Omental fat pad (tissue), 4 donors: ENCODE measurements around the gene RTN4RL1. TPM values are rescaled to one million over a fixed set of nuclear protein-coding genes. Genes with fewer than 3 reads are reported as not detected.

Experiments
- ATAC-seq: fragments of 150-250 bp; one replicate; pipeline ENCODE4 v1.9.1; 2016; ENCODE audit warnings: mild to moderate bottlenecking, moderate library complexity; ENCODE audit not compliant: low FRiP score
- DNase-seq: peaks from one replicate; pipeline ENCODE4 v3.0.0-alpha.2; 2019; ENCODE audit warnings: low spot score
- total RNA-seq, 4 donors: library from RNA; depleted of rRNA; stranded (reverse); fragments of >200 nt; gene quantifications; one replicate each; pipeline ENCODE4 v1.1.0, GENCODE V29; 2016
- TF ChIP-seq, protein P1 (sequence below), 3 donors: fragments of 450-650 bp; IDR thresholded peaks; one replicate each; pipeline ENCODE4 v1.5.1; 2016 to 2017; ENCODE audit warnings: antibody characterized with exemption in 3 of 3, mild to moderate bottlenecking in 3 of 3, moderate library complexity in 2 of 3

RTN4RL1 gene
- total RNA-seq, 4 donors from 2014 or later, result 4.5 to 5.2 (median 4.6) TPM

DNA sequence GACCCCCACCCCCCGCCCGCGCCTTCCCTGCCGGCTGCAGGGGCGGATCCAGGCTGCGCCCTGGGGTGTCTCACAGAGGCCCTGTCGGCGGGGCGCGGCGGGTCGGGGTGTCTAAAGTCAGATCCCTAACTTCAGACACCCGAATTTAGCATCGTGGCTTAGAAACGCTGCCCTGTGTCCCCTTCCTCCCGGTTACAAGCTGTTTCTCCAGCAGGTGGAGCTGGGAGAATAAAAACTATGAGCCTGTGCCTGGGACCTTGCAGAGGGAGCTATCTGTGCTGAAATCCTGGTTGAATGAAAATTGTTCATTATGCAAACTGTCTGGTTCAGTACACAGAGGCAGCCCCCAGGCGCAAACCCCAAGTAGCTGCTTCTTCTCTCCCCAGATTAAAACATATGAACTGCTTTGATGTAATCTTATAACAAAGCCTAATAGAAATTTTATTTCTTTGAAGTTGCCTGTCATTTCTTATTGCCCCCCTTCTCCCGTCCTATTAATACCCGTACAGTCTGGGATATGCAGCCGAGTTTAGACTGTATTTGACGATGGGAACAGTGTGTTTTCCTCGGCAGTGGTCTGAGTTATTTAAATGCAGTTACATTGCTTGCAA, 116.3 kb downstream of the RTN4RL1 start:
- ATAC-seq (peak; percentile 79), DNase-seq (no peak)
- TF ChIP-seq, protein P1, sequence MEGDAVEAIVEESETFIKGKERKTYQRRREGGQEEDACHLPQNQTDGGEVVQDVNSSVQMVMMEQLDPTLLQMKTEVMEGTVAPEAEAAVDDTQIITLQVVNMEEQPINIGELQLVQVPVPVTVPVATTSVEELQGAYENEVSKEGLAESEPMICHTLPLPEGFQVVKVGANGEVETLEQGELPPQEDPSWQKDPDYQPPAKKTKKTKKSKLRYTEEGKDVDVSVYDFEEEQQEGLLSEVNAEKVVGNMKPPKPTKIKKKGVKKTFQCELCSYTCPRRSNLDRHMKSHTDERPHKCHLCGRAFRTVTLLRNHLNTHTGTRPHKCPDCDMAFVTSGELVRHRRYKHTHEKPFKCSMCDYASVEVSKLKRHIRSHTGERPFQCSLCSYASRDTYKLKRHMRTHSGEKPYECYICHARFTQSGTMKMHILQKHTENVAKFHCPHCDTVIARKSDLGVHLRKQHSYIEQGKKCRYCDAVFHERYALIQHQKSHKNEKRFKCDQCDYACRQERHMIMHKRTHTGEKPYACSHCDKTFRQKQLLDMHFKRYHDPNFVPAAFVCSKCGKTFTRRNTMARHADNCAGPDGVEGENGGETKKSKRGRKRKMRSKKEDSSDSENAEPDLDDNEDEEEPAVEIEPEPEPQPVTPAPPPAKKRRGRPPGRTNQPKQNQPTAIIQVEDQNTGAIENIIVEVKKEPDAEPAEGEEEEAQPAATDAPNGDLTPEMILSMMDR (IDR thresholded peaks at IDR 0.05), result peak in 1 of 3 donors; percentile 77

DNA sequence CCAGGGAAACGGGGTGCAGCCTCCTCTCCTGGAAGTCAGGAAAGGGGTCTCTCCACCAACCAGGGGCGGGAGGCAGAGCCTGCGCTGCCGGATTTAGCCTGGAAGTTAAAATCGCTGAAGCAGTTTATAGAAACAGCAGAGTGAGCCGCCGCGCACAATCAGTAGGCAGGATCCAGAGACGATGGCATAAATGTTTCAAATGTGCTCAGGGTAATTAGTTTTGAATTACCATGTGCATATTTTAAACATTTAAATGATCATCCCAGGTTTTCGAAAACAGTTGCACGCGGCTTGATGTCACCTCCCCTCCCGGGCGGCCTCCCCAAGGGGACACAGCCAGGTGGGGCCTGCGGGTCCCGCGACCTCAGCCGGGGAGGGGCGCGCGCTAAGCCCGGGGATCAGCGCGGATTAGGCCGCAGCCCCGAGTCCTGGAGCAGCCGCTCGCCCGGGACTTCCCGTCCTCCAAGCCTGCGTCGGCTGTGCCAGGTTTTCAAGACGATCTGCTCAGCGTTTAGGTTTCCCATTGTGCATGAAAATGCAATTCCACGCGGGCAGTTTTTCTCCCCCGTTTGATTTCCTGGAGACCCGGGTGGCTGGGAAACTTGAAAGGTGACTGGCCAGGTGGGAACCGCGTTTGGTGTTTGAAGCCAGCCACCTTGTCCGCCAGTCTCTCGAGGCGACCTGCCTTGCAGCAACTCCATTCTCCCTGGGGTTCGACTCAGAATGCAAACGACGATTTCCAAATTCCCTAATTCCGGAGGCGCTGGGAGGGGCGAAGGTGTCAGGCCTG, 117.0 kb downstream of the RTN4RL1 start:
- DNase-seq (no peak), ATAC-seq (no peak)
- TF ChIP-seq, protein P1 (IDR thresholded peaks at IDR 0.05), result no peak

DNA sequence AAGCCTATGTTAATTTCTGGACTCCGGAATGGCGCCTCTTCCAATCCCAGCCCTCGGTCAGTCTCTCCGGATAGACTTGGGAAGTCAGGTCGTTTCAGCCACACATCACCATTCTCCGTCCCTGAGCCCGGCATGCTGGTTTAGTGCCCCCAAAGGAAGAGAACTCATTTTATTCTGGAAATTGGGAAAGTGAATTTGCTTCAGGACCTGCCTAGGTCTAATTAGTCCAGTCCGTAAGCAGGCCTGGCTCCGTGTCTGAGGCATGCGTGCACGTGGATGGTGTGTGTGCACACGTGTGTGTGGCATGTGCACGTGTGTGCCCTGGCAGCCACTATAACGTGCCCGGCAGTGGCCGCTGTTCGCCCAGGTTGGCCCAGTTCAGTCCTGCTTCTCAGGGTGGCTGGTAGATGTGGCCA, 117.9 kb downstream of the RTN4RL1 start:
- DNase-seq (no peak), ATAC-seq (no peak)
- TF ChIP-seq, protein P1 (IDR thresholded peaks at IDR 0.05), result no peak

DNA sequence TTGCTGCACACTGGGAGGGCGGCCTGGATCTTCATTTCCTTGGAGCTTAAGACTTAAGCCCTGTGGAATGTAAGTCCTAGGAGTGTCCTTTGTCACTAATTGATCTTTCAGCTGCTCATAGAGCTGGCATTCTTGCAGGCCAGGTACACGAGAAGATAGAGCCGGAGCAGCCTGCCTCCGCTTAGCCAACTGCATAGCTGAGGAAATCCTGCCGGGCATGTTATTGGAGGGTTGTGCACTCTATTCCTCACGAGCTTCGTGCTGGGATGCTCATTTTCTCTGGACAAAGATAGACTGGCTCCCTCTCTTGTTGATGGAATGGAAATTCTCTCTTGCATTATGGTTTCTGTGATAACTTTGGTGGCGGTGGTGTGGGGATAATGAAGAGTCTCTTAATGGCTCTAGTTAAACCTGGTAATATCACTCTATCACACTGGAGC, 118.5 kb downstream of the RTN4RL1 start:
- TF ChIP-seq, protein P1 (IDR thresholded peaks at IDR 0.05), result no peak
- ATAC-seq (no peak), DNase-seq (no peak)

DNA sequence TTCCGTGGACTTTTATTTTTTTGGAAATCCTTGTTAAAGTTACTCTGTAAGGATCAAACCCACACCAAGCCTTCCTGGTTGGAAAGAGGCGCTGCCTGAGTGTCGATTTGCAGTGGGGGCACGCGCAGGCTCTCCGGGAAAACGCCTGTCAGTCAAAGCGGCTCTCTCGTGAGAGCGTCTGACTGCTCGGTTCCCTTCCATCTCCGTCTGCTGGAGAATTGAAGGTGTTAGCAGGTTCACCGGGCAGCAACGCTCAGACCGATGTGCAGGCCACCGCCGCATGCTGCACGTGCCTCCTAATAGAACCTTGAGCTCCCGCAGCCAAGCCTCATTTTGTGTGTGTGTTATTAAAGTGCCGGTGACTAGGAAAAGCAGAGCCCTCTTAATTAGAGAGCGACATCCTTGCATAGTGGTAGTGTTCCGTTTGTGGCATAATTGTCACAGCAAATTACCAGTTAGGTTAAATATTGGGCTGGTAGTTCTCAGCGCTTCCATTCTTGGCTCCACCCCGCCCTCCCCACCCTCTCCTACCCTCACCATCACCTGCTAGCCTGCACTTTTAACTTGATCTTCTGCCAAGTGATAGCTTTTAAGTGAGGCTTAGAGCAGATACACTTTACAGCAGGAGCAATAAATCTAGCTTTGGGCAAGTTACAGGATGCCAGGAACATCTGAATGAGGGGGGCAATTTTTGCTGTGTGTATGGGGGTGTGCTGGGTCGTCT, 119.8 kb downstream of the RTN4RL1 start:
- TF ChIP-seq, protein P1 (IDR thresholded peaks at IDR 0.05), result no peak
- DNase-seq, result no peak
- ATAC-seq, result no peak

DNA sequence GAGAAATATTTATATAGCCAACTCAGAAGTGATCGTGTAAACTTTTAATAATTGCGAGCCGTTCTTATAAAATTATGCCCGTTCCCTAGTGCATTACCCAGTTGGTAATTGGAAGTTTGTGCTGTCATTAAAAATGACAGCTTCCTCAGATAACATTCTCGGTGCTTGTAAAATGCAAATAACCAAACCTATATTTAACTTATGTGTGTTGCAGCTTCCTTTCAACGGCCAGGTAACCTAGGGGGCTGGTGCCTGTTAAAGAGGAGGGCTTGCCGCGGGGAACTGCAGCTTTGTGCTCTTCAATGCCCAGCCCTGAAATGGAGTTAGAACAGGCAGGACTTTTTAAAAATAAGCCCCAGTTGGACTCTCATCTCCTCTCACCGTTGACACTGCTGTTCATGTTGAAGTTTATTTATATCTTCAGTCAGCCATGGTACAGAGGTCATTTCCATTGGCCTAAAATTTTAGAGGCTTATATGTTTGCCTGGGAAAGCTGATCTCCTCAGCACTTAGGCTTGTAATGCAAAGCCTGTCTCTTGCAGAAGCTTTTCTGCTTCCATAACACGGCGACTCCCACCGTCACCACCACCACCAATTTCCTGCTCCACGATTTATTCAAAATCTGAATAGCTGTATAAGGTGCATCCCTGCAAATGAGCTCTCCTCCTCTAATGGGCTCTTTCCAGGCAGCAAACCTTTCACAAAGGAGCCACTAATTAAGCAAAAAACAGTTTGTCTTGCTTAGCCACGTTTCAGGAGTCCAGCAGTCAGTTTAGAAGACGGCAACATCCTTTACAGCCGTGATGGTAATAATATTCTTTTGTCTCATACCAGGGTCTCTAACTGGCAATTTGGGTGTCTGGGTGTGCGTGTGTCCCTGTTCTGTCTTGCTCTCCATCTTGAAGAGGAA, 120.6 kb downstream of the RTN4RL1 start:
- ATAC-seq, result no peak
- DNase-seq, result no peak
- TF ChIP-seq, protein P1 (IDR thresholded peaks at IDR 0.05), result no peak
